ENCODE measurements around the gene LCE2B. TPM values are rescaled to one million over a fixed set of nuclear protein-coding genes. Genes with fewer than 3 reads are reported as not detected.

LCE2B gene
- total and polyA plus RNA-seq, 2 of the 13 experiments (the other 11 are each of a cell fraction or from before 2014, with no cell fraction given): not detected

DNA sequence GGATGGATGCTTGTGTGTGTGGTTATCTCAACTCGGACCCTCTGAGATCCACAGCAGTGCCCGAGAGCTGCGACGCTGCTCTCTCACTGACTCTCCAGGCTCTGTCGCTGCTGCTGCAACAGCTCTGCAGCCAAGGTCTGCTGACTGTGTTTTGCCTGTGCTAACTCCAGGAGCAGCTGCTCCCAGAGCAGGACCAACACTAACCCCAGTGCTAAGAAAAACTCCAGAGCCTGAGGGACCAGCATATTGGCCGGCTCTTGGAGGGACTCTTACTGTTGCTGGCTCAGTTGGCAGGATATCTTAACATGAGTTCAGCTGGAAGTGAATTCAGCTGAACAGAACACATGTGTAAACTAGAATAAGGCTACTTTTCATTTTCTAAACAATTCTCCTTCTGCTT is 6.5 kb upstream of the LCE2B start (continued):
- TF ChIP-seq, protein P1, sequence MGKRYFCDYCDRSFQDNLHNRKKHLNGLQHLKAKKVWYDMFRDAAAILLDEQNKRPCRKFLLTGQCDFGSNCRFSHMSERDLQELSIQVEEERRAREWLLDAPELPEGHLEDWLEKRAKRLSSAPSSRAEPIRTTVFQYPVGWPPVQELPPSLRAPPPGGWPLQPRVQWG (CRISPR knock-in tag; IDR thresholded peaks at IDR 0.05; ENCODE audit: borderline replicate concordance, low read depth): no peak
- TF ChIP-seq SIX1 (CRISPR knock-in tag; IDR thresholded peaks at IDR 0.05; ENCODE audit: borderline replicate concordance): no peak

DNA sequence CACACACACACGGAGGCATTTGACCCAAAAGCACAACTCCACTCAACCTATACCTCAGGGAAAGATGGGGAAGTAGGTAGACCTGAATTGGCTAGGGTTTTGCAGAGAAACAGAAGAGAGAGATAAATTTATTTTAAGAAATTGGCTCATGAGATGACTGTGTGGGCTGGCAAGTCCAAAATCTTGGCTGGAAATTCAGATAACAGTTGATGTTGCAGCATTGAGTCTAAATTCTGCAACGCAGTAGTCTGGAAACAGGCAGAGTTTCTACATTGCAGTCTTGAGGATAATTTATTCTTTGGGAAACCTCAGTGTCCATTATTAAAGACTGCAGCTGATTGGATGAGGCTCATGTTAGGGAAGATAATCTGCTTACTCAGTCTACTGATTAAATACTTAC is 4.3 kb upstream of the LCE2B start:
- no peaks in the 10 kb centered on the region for H3K79me2 ChIP-seq (ENCODE audit: insufficient read depth, low read length)
- no peak for FAIRE-seq
- 0 out of 5 replicates have a peak, but pooled peaks cover 1 to 3% of the 10 kb centered on the region in 2 experiments for H3K27me3 ChIP-seq (ENCODE audit: control insufficient read depth in 1 of 2, insufficient read depth in 2 of 2, low read length in 2 of 2)
- no peaks in the 10 kb centered on the region for H4K20me1 ChIP-seq (ENCODE audit: insufficient read depth, low read length)
- H2AFZ ChIP-seq (ENCODE audit: low read length): no peak overlapping the region
- H3K4me1 ChIP-seq (ENCODE audit: insufficient read depth, low read length): no peaks in the 10 kb centered on the region
- in situ Hi-C loops (cut with HindIII; ENCODE audit: extremely low pct_ligation_motif_present, low pct_unique_long_range_greater_than_20kb): no loop called here
- ATAC-seq: no peak
- no peaks in the 10 kb centered on the region for H3K36me3 ChIP-seq (replicated peaks in 1 of 2; ENCODE audit: control insufficient read depth in 1 of 2, insufficient read depth in 2 of 2, low read length in 2 of 2)
- H3K4me3 ChIP-seq (replicated peaks in 1 of 3; ENCODE audit: insufficient read depth in 1 of 3, low read depth in 2 of 3, low read length in 3 of 3): no peak overlapping the region
- no peak for DNase-seq (ENCODE audit: low spot score)
- POLR2A ChIA-PET: no interaction called here
- no TSS peak for BruUV-seq (replicated peaks)
- 6% methylated on average over 2 of the region's 2 CpGs for WGBS (ENCODE audit: low lambda C conversion rate)
- H3K9me3 ChIP-seq (ENCODE audit: low read length): no peaks in the 10 kb centered on the region
- CTCF ChIA-PET (ENCODE audit: low intra/inter-chr PET ratio, low total read pairs): no interaction called here
- no peak overlapping the region for H3K4me2 ChIP-seq (ENCODE audit: low read depth, low read length)
- intact Hi-C loops (cut with micrococcal nuclease; ENCODE audit: unreplicated experiment): no loop called here
- no peak overlapping the region for H3K9ac ChIP-seq (ENCODE audit: insufficient read depth, low read depth, low read length)
- no peak overlapping the region for H3K27ac ChIP-seq (ENCODE audit: extremely low read length, insufficient read depth, low read length)
- TF ChIP-seq SCMH1 (CRISPR knock-in tag; IDR thresholded peaks at IDR 0.05; ENCODE audit: borderline replicate concordance) (no peak), SATB2 (CRISPR knock-in tag; IDR thresholded peaks at IDR 0.05) (no peak), ZNF234 (CRISPR knock-in tag; conservative IDR thresholded peaks at IDR 0.05) (no peak), BRD4 (CRISPR knock-in tag; IDR thresholded peaks at IDR 0.05) (no peak), SOX6 (IDR thresholded peaks at IDR 0.05) (no peak), SOX6 (CRISPR knock-in tag; IDR thresholded peaks at IDR 0.05) (no peak), RFXANK (CRISPR knock-in tag; IDR thresholded peaks at IDR 0.05) (no peak)
- TF ChIP-seq, protein P2, sequence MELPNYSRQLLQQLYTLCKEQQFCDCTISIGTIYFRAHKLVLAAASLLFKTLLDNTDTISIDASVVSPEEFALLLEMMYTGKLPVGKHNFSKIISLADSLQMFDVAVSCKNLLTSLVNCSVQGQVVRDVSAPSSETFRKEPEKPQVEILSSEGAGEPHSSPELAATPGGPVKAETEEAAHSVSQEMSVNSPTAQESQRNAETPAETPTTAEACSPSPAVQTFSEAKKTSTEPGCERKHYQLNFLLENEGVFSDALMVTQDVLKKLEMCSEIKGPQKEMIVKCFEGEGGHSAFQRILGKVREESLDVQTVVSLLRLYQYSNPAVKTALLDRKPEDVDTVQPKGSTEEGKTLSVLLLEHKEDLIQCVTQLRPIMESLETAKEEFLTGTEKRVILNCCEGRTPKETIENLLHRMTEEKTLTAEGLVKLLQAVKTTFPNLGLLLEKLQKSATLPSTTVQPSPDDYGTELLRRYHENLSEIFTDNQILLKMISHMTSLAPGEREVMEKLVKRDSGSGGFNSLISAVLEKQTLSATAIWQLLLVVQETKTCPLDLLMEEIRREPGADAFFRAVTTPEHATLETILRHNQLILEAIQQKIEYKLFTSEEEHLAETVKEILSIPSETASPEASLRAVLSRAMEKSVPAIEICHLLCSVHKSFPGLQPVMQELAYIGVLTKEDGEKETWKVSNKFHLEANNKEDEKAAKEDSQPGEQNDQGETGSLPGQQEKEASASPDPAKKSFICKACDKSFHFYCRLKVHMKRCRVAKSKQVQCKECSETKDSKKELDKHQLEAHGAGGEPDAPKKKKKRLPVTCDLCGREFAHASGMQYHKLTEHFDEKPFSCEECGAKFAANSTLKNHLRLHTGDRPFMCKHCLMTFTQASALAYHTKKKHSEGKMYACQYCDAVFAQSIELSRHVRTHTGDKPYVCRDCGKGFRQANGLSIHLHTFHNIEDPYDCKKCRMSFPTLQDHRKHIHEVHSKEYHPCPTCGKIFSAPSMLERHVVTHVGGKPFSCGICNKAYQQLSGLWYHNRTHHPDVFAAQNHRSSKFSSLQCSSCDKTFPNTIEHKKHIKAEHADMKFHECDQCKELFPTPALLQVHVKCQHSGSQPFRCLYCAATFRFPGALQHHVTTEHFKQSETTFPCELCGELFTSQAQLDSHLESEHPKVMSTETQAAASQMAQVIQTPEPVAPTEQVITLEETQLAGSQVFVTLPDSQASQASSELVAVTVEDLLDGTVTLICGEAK (IDR thresholded peaks at IDR 0.05): no peak
- TF ChIP-seq, protein P2 (CRISPR knock-in tag; IDR thresholded peaks at IDR 0.05): no peak
- TF ChIP-seq, protein P3, sequence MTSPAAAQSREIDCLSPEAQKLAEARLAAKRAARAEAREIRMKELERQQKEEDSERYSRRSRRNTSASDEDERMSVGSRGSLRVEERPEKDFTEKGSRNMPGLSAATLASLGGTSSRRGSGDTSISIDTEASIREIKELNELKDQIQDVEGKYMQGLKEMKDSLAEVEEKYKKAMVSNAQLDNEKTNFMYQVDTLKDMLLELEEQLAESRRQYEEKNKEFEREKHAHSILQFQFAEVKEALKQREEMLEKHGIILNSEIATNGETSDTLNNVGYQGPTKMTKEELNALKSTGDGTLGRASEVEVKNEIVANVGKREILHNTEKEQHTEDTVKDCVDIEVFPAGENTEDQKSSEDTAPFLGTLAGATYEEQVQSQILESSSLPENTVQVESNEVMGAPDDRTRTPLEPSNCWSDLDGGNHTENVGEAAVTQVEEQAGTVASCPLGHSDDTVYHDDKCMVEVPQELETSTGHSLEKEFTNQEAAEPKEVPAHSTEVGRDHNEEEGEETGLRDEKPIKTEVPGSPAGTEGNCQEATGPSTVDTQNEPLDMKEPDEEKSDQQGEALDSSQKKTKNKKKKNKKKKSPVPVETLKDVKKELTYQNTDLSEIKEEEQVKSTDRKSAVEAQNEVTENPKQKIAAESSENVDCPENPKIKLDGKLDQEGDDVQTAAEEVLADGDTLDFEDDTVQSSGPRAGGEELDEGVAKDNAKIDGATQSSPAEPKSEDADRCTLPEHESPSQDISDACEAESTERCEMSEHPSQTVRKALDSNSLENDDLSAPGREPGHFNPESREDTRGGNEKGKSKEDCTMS (CRISPR knock-in tag; conservative IDR thresholded peaks at IDR 0.05): no peak
